GM12872 (cell line): ENCODE results near the gene DLX5.

Experiments used
- TF ChIP-seq, protein P1 (sequence below): IDR thresholded peaks from 3 replicates; pipeline ENCODE4 v1.5.1; 2011; ENCODE audit warnings: low read depth, mild to moderate bottlenecking, low read length, moderate library complexity; ENCODE audit not compliant: insufficient read depth

Gene DLX5

DNA sequence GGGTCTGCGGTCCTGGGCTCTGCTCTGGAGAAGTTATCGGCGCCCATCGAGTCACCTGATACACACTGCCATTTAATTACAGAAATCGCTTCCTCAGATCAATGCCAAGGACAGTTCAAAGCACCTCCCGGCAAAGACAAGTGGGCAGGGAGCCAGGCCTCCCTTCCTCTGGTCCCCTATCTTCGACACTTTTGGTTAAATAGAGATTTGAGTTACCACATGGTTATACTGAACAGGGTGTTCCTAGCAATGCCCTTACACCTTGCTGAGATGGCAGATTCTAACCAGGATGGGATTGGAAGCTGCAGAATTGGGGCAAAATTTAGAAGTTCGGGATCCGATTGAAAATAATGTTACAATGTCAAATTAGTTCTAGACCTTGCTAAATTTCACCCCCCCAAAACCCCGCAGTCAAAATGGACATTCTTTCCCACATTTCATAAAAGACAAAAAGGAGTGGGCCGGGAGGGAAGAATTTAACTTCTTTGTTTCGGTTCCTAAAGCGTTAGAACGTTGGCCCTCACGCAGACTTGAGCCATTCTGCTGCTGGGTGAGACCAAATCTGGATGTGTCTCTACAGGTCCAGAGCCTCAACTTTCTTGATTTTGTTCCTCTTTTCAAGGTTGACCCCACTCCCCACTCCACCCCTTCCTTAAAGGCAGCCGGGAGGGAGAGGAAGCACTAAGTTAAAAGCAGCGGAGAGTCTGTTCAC lies 2.2 kb upstream of the DLX5 start:
- TF ChIP-seq, protein P1, sequence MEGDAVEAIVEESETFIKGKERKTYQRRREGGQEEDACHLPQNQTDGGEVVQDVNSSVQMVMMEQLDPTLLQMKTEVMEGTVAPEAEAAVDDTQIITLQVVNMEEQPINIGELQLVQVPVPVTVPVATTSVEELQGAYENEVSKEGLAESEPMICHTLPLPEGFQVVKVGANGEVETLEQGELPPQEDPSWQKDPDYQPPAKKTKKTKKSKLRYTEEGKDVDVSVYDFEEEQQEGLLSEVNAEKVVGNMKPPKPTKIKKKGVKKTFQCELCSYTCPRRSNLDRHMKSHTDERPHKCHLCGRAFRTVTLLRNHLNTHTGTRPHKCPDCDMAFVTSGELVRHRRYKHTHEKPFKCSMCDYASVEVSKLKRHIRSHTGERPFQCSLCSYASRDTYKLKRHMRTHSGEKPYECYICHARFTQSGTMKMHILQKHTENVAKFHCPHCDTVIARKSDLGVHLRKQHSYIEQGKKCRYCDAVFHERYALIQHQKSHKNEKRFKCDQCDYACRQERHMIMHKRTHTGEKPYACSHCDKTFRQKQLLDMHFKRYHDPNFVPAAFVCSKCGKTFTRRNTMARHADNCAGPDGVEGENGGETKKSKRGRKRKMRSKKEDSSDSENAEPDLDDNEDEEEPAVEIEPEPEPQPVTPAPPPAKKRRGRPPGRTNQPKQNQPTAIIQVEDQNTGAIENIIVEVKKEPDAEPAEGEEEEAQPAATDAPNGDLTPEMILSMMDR = no peak

DNA sequence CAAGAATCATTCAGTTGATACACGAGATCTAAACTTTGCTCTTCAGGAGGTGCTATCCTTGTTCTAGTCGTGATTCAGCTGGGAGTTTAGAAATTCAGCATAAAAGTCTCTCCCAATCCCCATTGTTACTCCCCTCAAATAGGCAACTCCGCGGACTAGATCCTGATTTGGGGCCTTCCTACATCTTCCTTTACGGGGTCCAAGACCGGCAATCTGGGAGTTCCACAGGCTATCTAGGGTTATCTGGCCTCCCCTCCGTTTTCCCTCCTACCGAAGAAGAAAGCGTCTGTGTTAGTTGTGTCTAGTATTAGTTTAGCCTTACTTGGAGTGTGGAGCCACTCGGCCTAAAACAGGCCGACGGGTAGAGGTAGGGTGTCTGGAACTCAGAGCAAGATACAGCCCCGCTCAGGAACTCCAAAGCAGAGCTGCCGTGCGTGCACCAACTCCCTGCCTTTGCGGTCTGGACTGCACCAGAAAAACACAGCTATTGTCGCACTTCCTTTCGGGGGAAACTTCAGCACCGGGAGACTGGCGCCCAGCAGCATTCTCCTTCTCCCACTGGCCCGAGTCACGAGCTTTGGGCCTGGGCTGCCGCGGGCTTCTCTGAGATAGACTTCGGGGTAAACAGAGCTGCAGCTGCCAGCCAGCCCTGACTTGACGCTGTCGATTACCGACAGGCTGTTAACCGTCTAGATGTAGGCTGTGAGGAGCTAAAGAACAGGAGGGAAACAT lies 1.5 kb upstream of the DLX5 start:
- TF ChIP-seq, protein P1 = no peak

DNA sequence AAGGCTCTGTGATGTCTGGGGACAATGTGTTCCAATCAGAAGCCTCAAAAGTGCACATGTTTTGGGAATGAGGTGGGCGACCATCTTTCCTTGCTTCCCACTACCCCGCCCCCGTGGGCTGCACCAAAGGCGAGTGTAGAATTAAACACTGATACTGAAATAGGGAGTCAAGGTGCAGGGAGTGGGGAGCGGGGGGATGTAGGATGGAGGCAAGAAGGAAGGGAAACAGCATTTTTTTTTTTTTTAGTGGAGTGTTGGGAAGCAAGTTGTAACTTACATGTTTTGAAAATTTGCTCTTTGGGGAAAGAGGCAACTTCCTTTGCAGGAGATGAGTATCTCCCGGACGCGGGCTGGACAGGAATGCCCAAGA lies 484 bp upstream of the DLX5 start:
- TF ChIP-seq, protein P1 = no peak

DNA sequence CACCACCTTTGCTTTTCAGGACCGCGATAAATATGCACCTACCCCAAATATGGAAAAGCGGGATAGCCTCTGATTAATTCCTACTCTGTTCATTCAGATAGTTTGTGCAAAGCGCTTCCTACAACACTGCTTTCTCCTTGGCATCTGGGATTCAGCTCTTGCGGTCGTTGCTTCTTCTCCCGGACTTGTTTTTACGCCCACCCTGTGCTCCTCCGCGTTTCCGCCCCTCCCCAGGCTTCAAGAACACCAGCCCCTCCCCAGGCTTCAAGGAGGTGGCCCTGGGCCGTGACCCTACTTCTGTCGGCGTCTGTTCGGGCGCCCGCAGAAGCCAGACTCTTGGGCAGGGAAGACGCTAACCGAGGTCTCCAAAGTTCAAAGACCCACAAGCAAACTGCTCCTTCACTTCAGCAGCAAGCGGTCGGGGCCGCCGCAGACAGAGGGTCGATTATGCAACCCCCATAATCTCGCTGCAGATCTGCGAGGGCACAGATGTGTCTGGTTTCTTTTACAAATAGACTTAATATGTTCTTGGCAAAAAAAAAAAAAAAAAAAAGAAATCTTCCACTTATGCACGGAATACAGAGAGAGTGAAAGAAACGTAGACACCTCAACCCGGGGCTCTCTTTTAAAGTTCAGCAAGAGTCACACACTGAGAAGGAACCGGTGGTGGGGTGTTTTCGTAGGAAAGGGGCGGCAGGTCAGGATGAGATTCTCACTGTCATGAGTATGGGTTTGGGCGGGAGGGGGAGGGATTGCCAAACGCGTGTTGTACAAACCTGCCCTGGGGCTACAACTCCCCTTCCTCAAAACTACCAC lies 1.9 kb downstream of the DLX5 start:
- TF ChIP-seq, protein P1 = no peak

DNA sequence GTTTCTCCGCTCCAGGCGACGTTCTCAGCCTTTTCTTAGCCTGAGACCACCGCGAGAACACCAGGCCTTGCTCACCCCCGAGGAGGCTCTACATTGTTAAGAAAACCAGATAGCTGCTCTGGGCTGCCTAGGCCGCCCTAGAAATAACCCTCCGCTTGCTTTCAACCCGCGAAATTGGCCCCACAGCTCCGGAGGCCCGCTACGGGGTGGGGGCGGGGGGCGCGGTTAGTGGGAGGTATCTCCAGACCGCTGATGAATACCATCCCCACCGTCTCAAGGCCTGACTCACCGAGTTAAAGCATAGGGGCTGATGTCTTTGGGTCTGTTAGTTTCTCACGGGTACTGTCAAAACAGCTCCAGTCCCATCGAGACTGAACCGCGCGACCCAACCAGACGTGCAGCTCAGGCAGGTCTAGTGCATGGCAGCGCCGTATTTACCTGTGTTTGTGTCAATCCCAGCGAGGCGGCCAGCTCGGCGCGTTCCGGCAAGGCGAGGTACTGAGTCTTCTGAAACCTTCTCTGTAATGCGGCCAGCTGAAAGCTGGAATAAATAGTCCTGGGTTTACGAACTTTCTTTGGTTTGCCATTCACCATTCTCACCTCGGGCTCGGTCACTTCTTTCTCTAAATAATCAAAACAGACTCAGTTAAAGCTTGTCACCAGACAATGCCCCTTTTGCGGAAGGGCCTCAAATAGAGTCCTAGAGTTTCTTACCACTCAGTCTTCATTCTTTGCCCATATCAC lies 2.7 kb downstream of the DLX5 start:
- TF ChIP-seq, protein P1 = no peak

DNA sequence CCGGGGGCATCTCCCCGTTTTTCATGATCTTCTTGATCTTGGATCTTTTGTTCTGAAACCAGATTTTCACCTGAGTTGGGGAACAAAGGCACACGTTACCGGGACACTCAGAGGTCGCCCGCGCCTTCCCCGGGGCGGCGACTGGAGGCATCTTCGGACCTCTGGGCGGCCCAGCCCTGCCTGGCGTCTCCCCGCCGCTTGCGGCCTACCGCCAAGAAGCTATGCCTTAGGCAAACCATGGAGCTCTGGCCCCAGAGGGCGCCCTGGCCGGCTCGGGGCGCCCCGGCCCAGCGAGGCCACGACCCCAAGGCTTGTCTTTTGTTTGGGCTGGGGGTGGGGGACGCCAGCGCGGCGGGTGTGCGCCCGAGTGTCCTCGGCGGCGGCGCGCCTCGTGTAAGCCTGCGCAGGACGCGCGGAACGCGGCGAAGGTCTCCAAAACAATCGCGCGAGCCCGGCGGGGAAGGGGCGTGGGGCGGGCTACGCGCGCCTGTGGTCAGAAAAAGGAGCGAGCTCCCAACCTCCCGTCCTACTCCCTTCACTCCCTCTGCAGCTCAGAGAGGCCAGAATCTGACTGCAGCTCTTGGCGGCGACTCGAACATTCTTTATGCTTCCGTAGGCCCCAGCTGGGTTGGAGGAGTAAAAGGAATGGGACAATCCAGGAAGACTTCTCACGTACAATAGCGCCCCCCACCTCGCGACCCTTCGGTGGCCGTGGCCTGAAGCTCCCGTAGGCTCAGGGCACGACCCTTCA lies 3.5 kb downstream of the DLX5 start:
- TF ChIP-seq, protein P1 = no peak
